Measurements from ENCODE around the gene SUPT3H.
A peak's percentile ranks its signal among the peaks of the same experiment; 100 is the strongest.

Gene SUPT3H

GRCh38 chr6:45394586-45395095, 16.9 kb upstream of the SUPT3H start:
- DNase-seq, result no peak

- DNase-seq, result no peak
Measured at GRCh38 chr6:45388328-45388727, 10.6 kb upstream of the SUPT3H start.

GRCh38 chr6:45387236-45387635, 9.5 kb upstream of the SUPT3H start:
- no peak for DNase-seq

DNA sequence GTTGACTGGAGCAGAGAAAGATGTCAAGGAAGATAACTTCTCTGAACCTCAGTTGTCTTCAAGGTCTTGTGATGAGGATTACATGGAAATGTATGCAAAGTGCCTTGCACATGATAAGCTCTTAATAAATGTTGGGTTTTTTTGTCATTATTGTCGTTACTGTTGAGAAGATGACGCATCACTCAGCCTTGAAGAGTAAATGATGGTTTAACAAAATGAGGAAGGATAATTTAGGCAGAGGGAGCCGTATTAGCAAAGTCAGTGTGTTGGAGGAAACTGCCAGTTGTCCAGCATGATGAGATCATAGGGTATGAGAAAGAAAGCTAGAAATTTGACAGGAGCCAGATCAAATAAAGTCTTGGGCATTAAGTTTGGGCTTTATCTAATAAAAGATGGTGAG, 8.8 kb upstream of the SUPT3H start:
- DNase-seq, result no peak

DNA sequence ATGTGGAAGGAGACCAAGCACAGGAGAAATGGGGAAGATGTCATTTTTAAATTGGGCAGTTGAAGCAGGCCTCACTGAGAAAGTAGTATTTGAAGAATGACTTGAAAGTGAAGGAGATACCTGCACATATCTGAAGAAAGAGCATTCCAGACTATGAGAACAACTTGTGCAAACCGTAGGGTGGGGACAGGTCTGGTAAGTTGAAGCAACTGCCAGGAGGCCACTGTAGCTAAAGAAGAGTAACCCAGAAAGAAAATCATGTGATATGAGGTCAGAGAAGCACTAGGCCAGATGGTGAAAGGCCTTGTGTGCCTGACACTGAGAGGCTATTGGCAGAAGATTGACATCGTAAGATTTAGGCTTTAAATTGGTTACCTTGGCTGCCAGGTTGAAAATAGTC, 4.7 kb upstream of the SUPT3H start:
- DNase-seq, result no peak

DNA sequence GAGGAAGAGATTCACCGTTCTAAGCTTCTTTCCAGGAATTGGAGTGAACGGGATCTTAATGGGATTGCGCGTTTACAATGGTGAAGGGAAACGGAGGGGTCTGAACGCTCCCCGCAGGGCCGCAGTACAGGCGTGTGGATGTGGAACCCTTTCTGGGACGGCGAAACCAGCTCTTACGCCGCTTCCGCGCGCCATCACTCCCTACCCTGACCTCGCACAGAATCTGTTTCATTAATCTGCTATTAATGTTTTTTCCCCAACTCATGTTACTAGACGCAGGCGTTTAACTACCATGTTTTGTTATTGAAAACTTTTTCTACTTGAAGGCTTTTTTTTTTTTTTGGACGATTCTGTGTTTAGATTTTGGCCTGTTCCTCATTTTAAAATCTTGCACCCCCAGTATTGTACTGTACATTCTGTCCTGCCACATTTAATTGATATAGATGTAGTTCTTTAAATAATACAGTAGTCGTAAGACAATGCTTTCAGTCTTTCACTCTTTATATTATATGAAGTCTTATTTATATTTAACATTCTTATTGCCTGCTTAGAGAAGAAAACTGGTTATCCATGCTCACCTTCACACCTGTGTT, 696 bp upstream of the SUPT3H start:
- DNase-seq, result no peak

GRCh38 chr6:45377043-45377553, 636 bp downstream of the SUPT3H start:
- peak; percentile 85 for DNase-seq

GRCh38 chr6:45376310-45377042, 1.3 kb downstream of the SUPT3H start:
- DNase-seq, result no peak

DNA sequence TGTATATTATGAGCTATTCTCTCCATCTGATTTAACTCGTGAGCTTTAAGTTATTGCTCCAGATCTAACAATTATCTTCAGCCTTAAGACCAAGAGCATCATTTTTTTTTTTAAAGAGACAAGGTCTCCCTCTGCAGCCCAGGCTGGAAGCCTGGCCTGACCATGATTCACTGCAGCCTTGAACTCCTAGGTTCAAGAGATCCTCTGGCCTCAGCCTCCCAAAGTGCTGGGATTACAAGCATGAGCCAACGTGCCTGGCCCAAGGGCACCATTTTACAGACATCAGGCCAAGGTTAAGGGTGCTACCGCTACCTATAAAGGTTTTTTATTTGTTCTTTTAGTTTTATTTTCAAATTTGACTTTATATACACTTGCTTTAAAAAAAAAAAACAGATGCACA, 2.3 kb downstream of the SUPT3H start:
- no peak for DNase-seq

DNA sequence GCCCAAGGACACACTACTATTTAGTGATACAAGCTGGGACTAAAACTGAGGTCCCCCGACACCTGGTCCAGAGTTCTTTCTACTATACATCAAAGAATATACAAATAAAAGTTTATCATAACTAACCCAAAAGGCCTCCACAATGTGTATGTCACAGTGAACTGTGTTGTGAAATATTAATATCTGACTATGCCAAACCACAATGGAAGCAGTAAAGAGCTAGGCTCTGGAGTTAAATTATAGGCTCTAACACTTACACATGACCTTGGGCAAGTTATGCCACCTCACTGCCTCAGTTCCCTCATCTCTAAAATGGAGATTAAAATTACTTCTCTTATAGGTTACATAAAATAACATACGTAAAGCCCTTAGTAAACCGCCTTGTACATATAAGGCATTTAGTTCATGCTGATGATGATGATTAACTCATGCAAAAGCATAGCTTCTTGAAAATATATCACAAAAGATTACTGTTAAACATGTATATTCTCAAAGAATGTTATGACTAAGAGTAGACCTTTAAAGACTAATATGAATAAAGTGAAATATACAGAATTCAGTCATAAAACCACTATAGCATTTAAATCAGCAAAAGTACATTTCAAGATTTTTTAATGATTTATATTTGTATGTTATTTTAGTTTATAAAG, 5.7 kb downstream of the SUPT3H start:
- DNase-seq, result no peak

GRCh38 chr6:45369870-45370269, 7.9 kb downstream of the SUPT3H start:
- no peak for DNase-seq

- no peak for DNase-seq
Measured at GRCh38 chr6:45367999-45368398, 9.7 kb downstream of the SUPT3H start.

- no peak for DNase-seq
Measured at GRCh38 chr6:45366534-45366933, 11.2 kb downstream of the SUPT3H start.

GRCh38 chr6:45365036-45365435, 12.7 kb downstream of the SUPT3H start:
- no peak for DNase-seq

DNA sequence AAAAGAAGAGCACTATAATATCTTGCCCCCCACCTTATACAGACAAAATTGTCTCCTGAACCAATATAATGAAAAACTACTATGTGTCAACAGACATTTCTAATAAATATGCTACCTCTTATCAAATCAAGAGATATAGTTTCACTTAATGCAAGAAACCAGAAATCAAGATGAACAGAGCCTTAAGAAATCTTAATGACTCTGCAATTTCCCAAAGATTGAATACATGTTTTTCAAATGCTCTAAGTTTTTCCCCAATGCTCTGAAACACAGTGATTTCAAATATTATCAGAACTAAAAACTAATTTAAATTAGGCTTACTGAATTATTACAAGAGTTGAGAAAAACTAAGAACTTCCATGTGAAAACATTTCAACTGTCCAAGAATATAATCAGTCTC, 13.3 kb downstream of the SUPT3H start:
- DNase-seq, result no peak

GRCh38 chr6:45353654-45354053, 24.1 kb downstream of the SUPT3H start:
- no peak for DNase-seq

DNA sequence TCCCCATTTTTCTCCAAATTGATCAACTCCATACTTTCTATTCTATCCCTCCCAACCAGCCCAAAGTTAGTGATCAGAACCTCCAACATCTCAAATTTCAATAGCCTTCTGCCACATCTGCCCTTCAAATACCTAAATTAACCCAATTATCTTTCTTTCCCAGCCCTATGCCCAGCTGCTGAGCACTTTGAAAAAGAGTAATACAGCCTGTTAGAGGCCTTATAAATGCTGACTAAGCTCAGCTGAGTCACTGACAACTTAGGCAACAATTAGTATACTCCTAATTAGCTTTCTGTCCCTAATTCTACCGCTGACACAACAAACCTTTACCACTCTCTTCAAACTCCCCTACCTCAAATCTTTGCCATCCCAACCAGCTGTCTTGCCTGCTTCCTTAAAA, 26.1 kb downstream of the SUPT3H start:
- no peak for DNase-seq

DNA sequence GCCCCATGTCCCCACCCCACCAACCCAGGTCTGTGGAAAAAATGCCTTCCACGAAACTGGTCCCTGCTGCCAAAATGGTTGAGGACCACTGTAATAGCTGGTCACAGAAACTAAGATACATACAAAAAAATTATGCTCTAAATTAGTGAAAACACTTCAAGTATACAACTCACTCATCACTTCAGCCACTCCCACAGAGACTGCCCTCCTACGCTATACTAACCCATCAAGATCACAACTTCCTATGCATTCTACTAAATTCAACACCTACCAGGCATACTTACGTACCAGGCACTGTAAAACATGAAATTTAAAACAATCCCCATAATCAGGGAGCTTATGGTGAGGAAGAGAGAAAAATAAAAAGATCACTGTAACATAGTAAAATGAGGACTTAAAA, 26.7 kb downstream of the SUPT3H start:
- DNase-seq, result no peak

DNA sequence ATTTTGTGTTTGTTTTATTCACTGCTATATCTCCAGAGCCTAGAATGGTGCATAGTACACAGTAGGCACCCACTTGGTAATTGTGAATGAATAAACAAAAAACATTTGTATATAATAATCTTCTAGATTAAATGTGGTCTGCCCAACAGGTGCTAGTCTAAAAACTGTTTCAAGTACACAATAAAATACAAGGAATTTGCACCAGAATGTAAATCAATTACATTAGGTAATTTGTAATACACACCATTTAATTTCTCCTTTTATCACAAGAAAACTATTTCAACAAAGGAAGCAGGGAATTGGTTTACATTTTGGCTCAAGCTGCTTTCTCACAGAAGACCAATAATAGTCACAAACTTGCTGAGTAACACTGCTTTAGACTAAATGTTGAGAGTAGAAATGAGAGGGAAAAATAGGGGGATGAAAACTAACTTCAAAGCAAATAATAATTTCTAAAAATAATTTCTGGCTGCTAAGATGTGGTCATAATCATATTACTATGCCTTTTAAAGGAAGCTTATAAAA, 27.5 kb downstream of the SUPT3H start:
- DNase-seq, result no peak

DNA sequence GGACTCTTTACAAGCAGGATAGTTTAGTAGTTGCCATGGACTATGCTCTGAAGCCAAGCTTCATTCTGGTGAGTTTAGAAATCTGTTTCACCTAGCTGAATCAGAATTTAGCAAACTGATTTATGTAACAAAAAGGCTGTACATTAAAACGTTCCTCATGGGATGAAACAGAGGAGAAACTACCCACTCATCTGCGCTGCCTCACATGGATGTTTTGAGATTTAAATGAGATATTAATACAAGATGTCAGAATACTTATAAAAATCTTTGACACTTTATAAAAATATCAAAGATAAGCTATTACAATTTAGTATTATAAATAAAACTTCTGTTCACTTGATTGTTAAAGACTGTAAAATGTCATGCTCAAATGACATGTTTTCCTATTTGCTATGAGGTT, 32.8 kb downstream of the SUPT3H start:
- no peak for DNase-seq

DNA sequence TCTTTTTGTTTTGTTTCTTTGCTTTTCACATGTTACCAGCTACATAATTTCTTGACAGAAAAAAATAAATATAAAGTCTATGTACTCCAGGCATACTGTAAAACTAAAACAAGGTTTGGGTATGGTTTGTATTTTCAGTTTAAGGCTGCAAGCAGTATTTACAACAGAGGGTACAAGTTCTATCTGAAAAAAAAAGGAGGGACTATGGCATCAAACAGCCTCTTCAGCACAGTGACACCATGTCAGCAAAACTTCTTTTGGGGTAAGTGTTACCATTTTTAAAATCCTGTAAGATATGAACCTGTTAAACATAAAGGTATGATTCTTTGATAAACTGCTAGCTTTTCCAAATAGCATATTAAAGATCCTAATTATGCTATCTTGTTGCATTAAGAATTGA, 49.2 kb downstream of the SUPT3H start:
- no peak for DNase-seq

DNA sequence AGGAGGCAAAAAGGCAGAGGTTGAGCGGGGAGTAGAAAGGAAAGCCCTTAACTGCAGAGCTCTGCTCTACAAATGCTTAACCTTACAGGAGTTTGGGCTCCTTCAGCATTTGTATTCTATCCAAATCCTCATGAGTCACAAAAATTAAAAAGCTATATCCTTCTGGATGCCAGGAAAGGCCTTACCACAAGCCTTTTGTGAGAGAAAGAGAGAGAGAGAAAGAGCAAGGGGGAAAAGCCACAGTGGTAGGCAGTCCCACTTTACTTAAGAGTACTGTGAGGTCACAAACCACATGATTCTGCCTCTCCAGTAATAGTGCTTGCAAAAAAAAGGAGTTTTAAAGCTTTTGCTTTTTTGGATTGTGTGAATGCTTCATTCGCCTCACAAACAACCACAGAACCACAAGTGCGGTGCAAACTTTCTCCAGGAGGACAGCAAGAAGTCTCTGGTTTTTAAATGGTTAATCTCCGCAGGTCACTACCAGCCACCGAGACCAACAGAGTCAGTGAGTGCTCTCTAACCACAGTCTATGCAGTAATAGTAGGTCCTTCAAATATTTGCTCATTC, 49.7 kb downstream of the SUPT3H start, which contains the start of gene RUNX2:
TSS of gene RUNX2 (plus strand) at position 375 of the 567 bp plus-strand sequence. CDS start 397 bp downstream, outside the sequence.
- no peak for DNase-seq

Measured in right kidney (tissue), 1 donor.